Suppressor macrophage treated with lipopolysaccharide for 4 hours (primary cell): ENCODE measurements around the gene ZFX.

Source experiments
- DNase-seq: peaks from one replicate; pipeline ENCODE4 v3.0.0-alpha.2; 2020

ZFX gene

GRCh38 chrX:24242649-24243175, 93.2 kb downstream of the ZFX start:
- peak; percentile 71 for DNase-seq

DNA sequence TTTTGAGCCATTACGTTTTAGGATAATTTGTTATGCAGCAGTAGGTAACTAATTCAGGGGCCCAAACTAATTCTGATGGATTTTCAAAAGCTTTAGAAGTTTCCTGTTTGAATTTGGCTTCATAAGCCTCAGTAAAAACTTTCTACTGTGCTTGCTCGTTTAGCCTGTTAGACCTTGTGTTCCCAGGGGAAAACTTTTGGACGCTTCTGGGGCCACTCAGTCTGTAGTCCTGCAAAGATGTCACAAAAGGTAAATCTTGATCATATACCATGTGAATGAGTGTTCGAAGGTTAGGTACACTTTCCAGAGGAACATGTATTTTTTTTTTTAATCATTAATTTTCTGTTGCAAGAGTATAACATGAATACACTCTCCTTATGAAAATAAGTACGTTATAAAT, 93.7 kb downstream of the ZFX start:
- DNase-seq = no peak

GRCh38 chrX:24243692-24244091, 94.2 kb downstream of the ZFX start:
- DNase-seq = peak; percentile 22

DNA sequence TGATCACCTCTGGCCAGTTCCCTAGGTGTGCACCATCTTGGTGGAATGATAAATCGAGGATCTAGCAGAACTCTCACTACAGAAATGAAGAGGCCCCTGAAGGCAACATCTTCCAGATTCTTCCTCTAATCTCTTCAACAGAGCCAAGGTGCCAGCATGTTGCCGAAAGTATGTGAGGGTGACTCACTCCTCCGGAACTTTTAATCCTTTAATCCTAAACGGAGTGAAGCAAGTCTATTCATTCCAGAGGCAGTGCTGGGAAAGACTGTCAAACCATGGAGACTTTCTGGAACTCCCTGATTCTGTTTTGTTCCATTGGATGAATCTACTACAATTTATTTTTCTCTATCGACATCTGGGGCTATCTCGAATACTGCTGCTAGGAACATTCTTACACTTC, 95.7 kb downstream of the ZFX start:
- no peak for DNase-seq

GRCh38 chrX:24248042-24248441, 98.5 kb downstream of the ZFX start:
- no peak for DNase-seq

GRCh38 chrX:24253030-24253429, 103.5 kb downstream of the ZFX start:
- DNase-seq = no peak

DNA sequence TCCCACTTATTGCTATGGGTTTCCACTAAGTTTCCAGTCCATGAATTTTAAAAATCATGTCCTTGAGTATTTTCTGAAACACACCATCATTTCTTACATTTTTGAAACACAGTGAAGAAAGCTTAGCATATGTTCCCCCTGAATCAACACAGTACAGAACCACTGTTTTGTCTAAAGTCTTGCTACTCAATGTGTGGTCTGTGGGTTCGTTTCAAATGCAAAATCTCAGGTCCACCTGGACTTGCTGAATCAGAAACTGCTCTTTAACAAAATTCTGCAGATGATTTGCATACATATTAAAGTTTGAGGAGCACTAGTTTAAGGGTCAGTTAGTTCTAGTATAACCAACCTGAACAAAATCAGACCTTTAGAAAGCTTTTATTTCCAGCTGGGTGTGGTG, 103.9 kb downstream of the ZFX start:
- DNase-seq = no peak

GRCh38 chrX:24257011-24257410, 107.5 kb downstream of the ZFX start:
- no peak for DNase-seq

DNA sequence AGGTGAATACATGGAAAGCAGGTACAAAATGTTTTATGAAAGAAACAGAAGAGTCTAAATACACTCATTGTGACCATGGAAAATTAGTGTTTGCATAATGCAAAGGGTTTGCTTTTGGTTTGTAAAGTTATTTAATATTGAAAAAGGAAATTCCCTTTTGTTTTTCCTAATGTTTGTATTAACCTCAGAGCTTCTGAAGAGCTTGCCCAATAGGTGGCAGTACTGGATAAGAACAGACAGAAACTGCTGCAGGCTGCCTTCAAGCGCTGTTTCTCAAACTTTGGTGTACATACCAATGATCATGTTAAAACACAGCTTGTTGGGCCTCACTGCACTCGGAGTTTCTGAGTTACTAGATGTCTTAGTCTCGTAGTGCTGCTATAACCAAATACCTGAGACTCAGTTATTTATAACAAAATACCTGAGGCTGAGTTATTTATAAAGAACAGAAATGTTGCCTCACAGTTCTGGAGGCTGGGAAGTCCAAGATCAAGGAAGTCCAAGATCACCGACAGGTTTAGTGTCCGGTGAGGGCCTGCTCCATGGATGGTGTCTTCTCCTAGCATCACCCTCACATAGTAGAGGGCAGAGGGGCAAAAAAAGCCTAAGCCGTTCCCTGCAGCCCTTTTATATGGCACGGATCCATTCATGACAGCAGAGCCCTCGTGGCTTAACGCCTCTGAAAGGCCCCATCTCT, 110.2 kb downstream of the ZFX start:
- peak; percentile 67 for DNase-seq

DNA sequence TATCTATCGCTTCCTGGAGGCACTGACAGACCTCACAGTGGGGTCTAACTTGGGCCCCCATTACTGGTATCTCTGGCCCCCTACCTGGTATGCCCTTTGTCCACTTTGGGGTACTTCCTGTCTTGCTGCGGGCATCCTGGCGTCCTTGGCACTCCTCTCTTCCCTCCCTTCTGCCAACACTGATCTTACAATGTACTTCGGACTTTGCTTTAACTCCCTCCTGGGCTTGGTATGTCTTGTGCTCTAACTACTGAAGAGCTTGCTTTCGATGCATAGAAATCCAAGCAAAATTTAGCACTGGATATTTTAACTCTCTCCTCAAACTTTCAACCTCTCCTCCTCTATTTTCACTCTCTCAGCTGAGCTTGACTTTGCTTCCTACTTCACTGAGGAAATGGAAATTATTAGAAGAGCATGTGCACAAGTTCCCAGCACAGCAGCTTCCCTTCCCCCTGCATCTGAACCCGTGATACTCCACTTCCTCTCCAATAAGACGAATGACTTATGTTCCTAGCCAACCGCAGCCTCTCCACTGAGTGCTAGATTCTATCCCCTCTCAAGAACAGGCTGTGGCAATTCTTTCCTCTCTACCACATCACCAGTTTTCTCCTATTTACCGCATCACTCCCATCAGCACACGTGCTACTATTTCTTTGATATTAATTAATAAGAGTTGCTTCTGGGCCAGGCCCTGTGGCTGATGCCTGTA, 111.5 kb downstream of the ZFX start:
- peak; percentile 80 for DNase-seq

GRCh38 chrX:24262309-24262708, 112.8 kb downstream of the ZFX start:
- no peak for DNase-seq

DNA sequence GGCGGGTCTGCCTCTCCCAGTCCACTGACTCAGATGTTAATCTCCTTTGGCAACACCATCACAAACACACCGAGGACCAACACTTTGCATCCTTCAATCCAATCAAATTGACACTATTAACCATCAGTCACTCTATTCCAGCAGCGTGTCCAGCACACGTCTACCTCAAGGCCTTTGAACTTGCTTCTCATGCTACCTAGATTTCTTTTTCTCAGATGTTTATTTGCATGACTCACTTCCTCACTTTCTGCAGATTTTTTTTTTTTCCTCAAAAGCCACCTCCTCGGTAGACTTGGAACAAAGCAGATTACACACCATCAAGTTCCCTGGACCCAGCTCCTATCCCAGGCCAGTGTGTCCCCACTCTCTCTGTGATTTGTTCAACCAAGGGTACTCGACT, 114.9 kb downstream of the ZFX start:
- DNase-seq = no peak
